Mesendoderm (in vitro differentiated cells): ENCODE results near the gene TSPAN16.
"Not testable (repeated sequence)": the region's sequence is repeated elsewhere in the genome, so short reads cannot be mapped to it uniquely, and the experiment has no call there.

Experiments used
- DNase-seq: peaks from one replicate; pipeline ENCODE4 v3.0.0; 2013
- H2AK5ac ChIP-seq: 2 replicates; pipeline ENCODE4 v1.6.1; 2013; ENCODE audit warnings: low read length, inconsistent platforms
- H2BK120ac ChIP-seq: 2 replicates; pipeline ENCODE4 v1.6.1; 2013; ENCODE audit warnings: low read depth, mild to moderate bottlenecking, low read length, moderate library complexity, mixed read lengths
- H2BK15ac ChIP-seq: replicated peaks from 2 replicates; pipeline ENCODE4 v1.6.1; 2013; ENCODE audit warnings: low read depth, mild to moderate bottlenecking, moderate library complexity
- H2BK5ac ChIP-seq: 2 replicates; pipeline ENCODE4 v1.6.1; 2013; ENCODE audit warnings: low read length, inconsistent platforms
- H3K18ac ChIP-seq: 2 replicates; pipeline ENCODE4 v1.6.1; 2013; ENCODE audit warnings: mild to moderate bottlenecking, low read length, mixed read lengths
- H3K23ac ChIP-seq: one replicate; pipeline ENCODE4 v1.6.1; 2013; ENCODE audit warnings: low read length
- H3K27ac ChIP-seq: 2 replicates; pipeline ENCODE4 v1.5.1; 2013; ENCODE audit warnings: low read depth, mild to moderate bottlenecking, inconsistent platforms, low read length, moderate library complexity
- H3K27me3 ChIP-seq: 2 replicates; pipeline ENCODE4 v1.6.1; 2013; ENCODE audit warnings: low read length, control low read depth, mild to moderate bottlenecking, inconsistent platforms; ENCODE audit not compliant: insufficient read depth, poor library complexity
- H3K36me3 ChIP-seq: 2 replicates; pipeline ENCODE4 v1.6.1; 2013; ENCODE audit warnings: low read length, inconsistent platforms; ENCODE audit not compliant: control insufficient read depth, insufficient read depth
- H3K4ac ChIP-seq: one replicate; pipeline ENCODE4 v1.6.1; 2013; ENCODE audit warnings: low read depth, mild to moderate bottlenecking, low read length, moderate library complexity
- H3K4me1 ChIP-seq: 2 replicates; pipeline ENCODE4 v1.6.1; 2013; ENCODE audit warnings: low read depth, low read length, inconsistent platforms; ENCODE audit not compliant: control insufficient read depth
- H3K4me2 ChIP-seq: 2 replicates; pipeline ENCODE4 v1.6.1; 2013; ENCODE audit warnings: low read length
- H3K4me3 ChIP-seq: 2 replicates; pipeline ENCODE4 v1.5.1; 2013; ENCODE audit warnings: mild to moderate bottlenecking, low read length
- H3K56ac ChIP-seq: one replicate; pipeline ENCODE4 v1.6.1; 2013; ENCODE audit warnings: low read length
- H3K79me1 ChIP-seq: 2 replicates; pipeline ENCODE4 v1.6.1; 2013; ENCODE audit warnings: low read length, inconsistent platforms
- H3K79me2 ChIP-seq: 2 replicates; pipeline ENCODE4 v1.6.1; 2013; ENCODE audit warnings: mild to moderate bottlenecking, low read length; ENCODE audit not compliant: control insufficient read depth, insufficient read depth
- H3K9ac ChIP-seq: 2 replicates; pipeline ENCODE4 v1.6.1; 2013; ENCODE audit warnings: low read length, inconsistent platforms
- H4K5ac ChIP-seq: one replicate; pipeline ENCODE4 v1.6.1; 2013; ENCODE audit warnings: low read length
- H4K8ac ChIP-seq: one replicate; pipeline ENCODE4 v1.6.1; 2013; ENCODE audit warnings: low read depth, mild to moderate bottlenecking, control low read depth, low read length, moderate library complexity
- WGBS: extraction: QIAGEN DNeasy Blood & Tissue Kit; methylation state at CpG from one replicate; pipeline ENCODE4 v1.1.7; 2013; ENCODE audit warnings: low lambda C conversion rate, missing lambda C conversion rate; ENCODE audit not compliant: insufficient coverage; ENCODE audit errors: extremely low coverage; 5-methylcytosine and 5-hydroxymethylcytosine counted together

Gene TSPAN16

GRCh38 chr19:11338121-11338520, 42.2 kb downstream of the TSPAN16 start:
- H3K56ac ChIP-seq: no peak overlapping the region

GRCh38 chr19:11338569-11339253, 42.8 kb downstream of the TSPAN16 start:
- H3K23ac ChIP-seq: no peak overlapping the region
- no peak overlapping the region for H3K4ac ChIP-seq
- H2BK5ac ChIP-seq: no peak overlapping the region
- no peaks in the 10 kb centered on the region for H3K27me3 ChIP-seq
- no CpG with 5 or more reads among the region's 21 CpGs for WGBS
- H3K4me2 ChIP-seq: peak overlapping the region; percentile 45
- H3K9ac ChIP-seq: peak overlapping the region; percentile 85
- no peak overlapping the region for H3K27ac ChIP-seq
- H3K4me1 ChIP-seq: peaks cover 2% of the 10 kb centered on the region
- H3K56ac ChIP-seq: peak overlapping the region; percentile 96
- no peak overlapping the region for H2AK5ac ChIP-seq
- peak overlapping the region; percentile 75 for H3K18ac ChIP-seq
- no peak overlapping the region for H2BK120ac ChIP-seq
- no peaks in the 10 kb centered on the region for H3K79me1 ChIP-seq
- no peak overlapping the region for H2BK15ac ChIP-seq
- H3K4me3 ChIP-seq: peak overlapping the region; percentile 62
- H3K36me3 ChIP-seq: no peaks in the 10 kb centered on the region
- no peak overlapping the region for H4K8ac ChIP-seq
- DNase-seq: no peak
- H3K79me2 ChIP-seq: no peaks in the 10 kb centered on the region
- no peak overlapping the region for H4K5ac ChIP-seq

More at GRCh38 chr19:11338121-11338520, 42.2 kb downstream of the TSPAN16 start:
- Histone ChIP-seq H3K9ac (no peak overlapping the region), H3K4me3 (no peak overlapping the region), H4K8ac (no peak overlapping the region), H3K79me2 (no peaks in the 10 kb centered on the region), H3K4ac (no peak overlapping the region), H4K5ac (no peak overlapping the region), H2BK5ac (no peak overlapping the region), H3K36me3 (no peaks in the 10 kb centered on the region), H2BK15ac (no peak overlapping the region), H2AK5ac (no peak overlapping the region), H3K18ac (no peak overlapping the region), H3K27ac (no peak overlapping the region), H3K27me3 (no peaks in the 10 kb centered on the region), H3K79me1 (no peaks in the 10 kb centered on the region), H3K4me2 (no peak overlapping the region), H3K4me1 (peaks cover 2% of the 10 kb centered on the region), H3K23ac (no peak overlapping the region), H2BK120ac (no peak overlapping the region)
- WGBS: no CpG with 5 or more reads among the region's 7 CpGs
- no peak for DNase-seq

GRCh38 chr19:11339254-11340098, 43.5 kb downstream of the TSPAN16 start, which contains the start of gene RAB3D:
TSS of gene RAB3D (minus strand) at chr19:11339657. CDS start at chr19:11337399, 2,258 bp downstream.
- H2BK120ac ChIP-seq: no peak within 1 kb of the TSS

GRCh38 chr19:11340099-11340467, 44.1 kb downstream of the TSPAN16 start:
- not testable (repeated sequence) for H3K4me1 ChIP-seq, H4K8ac ChIP-seq, H3K18ac ChIP-seq, H2BK5ac ChIP-seq, DNase-seq, H3K9ac ChIP-seq, H2BK15ac ChIP-seq, H3K27me3 ChIP-seq, H2AK5ac ChIP-seq, H4K5ac ChIP-seq, H3K79me1 ChIP-seq, H3K4me2 ChIP-seq, H3K27ac ChIP-seq, H3K23ac ChIP-seq, H3K4ac ChIP-seq, H3K36me3 ChIP-seq, H3K4me3 ChIP-seq, H2BK120ac ChIP-seq, H3K79me2 ChIP-seq
- no CpG with 5 or more reads among the region's 8 CpGs for WGBS
- peak overlapping the region; percentile 70 for H3K56ac ChIP-seq

More at GRCh38 chr19:11339254-11340098, 43.5 kb downstream of the TSPAN16 start, which contains the start of gene RAB3D:
- Histone ChIP-seq H4K5ac (no peak within 1 kb of the TSS), H3K79me2 (no peaks in the 10 kb centered on the region), H3K23ac (no peak within 1 kb of the TSS), H3K36me3 (no peaks in the 10 kb centered on the region), H3K4me1 (peaks cover 2% of the 10 kb centered on the region), H3K18ac (peak within 1 kb of the TSS; percentile 75), H3K27me3 (no peaks in the 10 kb centered on the region), H3K9ac (peak within 1 kb of the TSS; percentile 85), H2BK15ac (no peak within 1 kb of the TSS), H3K79me1 (no peaks in the 10 kb centered on the region), H2AK5ac (no peak within 1 kb of the TSS), H2BK5ac (no peak within 1 kb of the TSS), H3K56ac (peak within 1 kb of the TSS; percentile 96), H4K8ac (no peak within 1 kb of the TSS), H3K4me3 (peak within 1 kb of the TSS; percentile 62), H3K4ac (no peak within 1 kb of the TSS), H3K27ac (no peak within 1 kb of the TSS), H3K4me2 (peak within 1 kb of the TSS; percentile 45)
- DNase-seq: peak; percentile 93
- no CpG with 5 or more reads among the region's 53 CpGs for WGBS

GRCh38 chr19:11342429-11342828, 46.5 kb downstream of the TSPAN16 start:
- Histone ChIP-seq H3K4ac (no peak overlapping the region), H3K79me1 (peaks cover 2% of the 10 kb centered on the region), H3K4me2 (no peak overlapping the region), H3K56ac (no peak overlapping the region), H3K9ac (no peak overlapping the region), H2BK15ac (no peak overlapping the region), H3K27me3 (no peaks in the 10 kb centered on the region), H4K5ac (no peak overlapping the region), H3K36me3 (no peaks in the 10 kb centered on the region), H4K8ac (no peak overlapping the region), H3K18ac (no peak overlapping the region), H2BK120ac (no peak overlapping the region), H3K4me1 (peaks cover 8% of the 10 kb centered on the region), H3K23ac (no peak overlapping the region), H3K4me3 (no peak overlapping the region), H3K79me2 (no peaks in the 10 kb centered on the region), H3K27ac (no peak overlapping the region), H2BK5ac (no peak overlapping the region), H2AK5ac (no peak overlapping the region)
- no peak for DNase-seq
- WGBS: no CpG with 5 or more reads among the region's 3 CpGs
